ENCODE results near the gene GNGT2.

The GNGT2 gene

GRCh38 chr17:49168706-49169105, 41.7 kb downstream of the GNGT2 start:
- no peak for DNase-seq (ENCODE audit: low spot score)

GRCh38 chr17:49165143-49165542, 45.2 kb downstream of the GNGT2 start:
- DNase-seq (ENCODE audit: low spot score): no peak

GRCh38 chr17:49162866-49163265, 47.5 kb downstream of the GNGT2 start:
- no peak for DNase-seq (ENCODE audit: low spot score)

GRCh38 chr17:49157784-49158183, 52.6 kb downstream of the GNGT2 start:
- DNase-seq (ENCODE audit: low spot score): no peak

- DNase-seq (ENCODE audit: low spot score): no peak
Measured at GRCh38 chr17:49156256-49156655, 54.1 kb downstream of the GNGT2 start.

Data from LoVo (cell line).